HG02642 (cell line): ENCODE results near the gene SLC7A14.

Source experiments
- ATAC-seq: cut with Tn5 transposase; IDR thresholded peaks from one replicate; pipeline ENCODE4 v1.9.1; 2021; ENCODE audit warnings: mild to moderate bottlenecking; ENCODE audit not compliant: unreplicated experiment, poor library complexity

SLC7A14 gene

DNA sequence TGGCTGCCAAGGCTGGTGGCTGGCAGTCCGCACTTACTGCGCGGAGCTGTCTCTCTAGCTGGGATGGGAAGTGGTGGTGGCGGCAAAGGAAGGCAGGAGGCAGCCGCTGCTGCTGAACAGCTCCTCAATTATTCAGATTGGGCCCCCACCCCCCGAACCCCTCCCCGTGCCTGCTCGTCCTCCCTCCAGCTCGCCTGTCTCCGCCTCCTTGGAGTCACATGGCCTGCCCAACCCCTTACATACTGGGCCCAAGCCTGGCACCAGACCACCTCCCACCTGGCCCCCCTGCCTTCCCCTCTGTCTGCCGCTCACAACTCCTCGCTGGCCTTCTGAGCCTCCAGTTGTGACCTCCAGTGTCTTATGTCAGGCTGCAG lies at the start of gene SLC7A14:
Gene SLC7A14 (minus strand): TSS at position 139 of the 374 bp plus-strand sequence. CDS start 59,139 bp downstream, outside the sequence.
- ATAC-seq: no peak

DNA sequence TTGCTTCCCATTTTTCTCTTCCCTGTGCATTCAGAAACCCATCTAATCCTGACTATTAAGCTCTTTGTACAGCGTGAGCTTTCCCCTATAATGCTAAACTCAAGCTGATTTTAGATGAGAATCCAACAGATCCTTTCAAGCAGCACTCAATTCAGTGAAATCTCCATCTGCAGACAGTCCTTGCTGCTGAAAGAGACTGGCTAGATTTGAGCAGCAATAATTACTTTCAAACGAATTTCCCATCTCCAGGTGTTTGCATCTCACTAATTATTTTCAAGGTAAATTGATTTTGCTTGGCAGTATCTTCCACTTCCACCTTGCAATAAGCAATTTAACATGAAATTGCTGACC lies 49.5 kb upstream of the SLC7A14 start:
- ATAC-seq: no peak

- peak; percentile 79 for ATAC-seq
Measured at GRCh38 chr3:170634663-170635384, 48.9 kb upstream of the SLC7A14 start.

GRCh38 chr3:170633573-170633972 lies 47.7 kb upstream of the SLC7A14 start:
- no peak for ATAC-seq

DNA sequence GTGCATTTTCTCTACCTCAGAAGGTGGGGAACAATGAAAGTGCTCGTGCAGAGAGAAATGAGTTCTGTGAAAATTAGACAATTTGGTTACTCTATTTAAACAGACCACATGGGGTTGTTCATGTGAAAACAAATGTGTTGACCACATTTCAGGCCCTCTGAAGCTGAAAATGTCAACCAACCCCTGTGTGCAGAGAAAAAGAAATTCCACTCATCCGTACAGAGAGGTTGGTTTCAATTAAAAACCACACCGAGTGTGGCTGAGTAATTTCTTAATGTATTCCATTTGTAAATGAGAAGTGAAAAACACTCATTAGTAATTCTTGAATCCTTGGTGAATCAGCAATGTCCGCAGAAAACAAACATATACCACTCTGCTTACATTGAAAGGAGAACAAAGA lies 46.9 kb upstream of the SLC7A14 start:
- ATAC-seq: peak; percentile 80

DNA sequence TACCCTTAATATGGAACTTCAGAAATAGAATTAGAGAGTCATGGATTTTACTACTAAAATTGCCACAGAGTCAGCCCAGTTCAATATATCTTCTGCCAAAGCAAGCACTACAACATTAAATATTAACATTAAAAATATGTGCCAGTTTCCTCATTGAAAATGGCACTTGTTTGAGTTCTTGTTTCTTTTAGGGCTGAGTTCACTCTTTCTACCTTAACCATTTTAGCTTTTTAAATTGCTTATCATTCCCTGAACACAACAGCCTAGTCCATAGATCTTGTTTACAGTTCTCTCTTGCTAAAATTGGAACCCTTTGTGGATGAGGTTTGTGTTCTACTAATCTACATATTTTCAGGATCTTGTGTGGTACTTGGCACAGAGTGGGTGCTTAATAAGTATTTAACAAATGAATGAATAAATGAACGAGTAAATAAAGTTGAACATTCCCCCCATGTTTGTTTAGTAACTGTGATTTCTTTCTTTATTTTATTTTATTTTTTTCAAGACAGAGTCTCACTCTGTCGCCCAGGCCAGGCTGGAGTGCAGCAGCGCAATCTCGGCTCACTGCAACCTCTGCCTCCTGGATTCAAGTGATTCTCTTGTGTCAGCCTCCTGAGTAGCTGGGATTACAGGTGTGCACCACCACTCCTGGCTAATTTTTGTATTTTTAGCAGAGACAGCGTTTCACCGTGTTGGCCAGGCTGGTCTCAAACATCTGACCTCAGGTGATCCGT lies 46.0 kb upstream of the SLC7A14 start:
- no peak for ATAC-seq

DNA sequence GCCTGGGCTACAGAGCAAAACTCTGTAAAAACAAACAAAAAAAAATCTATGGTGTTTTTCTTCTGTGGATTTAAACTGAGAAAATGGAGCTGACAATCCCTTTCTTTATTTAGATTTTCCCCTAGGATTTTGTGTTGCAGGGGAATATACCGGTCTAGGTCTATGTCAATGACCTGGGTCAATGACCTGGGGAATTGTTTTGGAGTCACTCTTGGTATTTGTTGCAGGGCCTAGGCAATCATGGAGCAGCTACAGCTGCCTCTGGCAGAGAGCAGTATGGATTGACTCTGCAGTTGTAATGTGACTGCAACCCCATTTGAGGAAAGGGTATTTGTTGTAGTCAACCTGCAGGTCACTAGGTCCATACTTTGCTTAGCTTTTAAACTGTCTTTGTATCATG lies 37.6 kb upstream of the SLC7A14 start:
- no peak for ATAC-seq

GRCh38 chr3:170622369-170623159 lies 36.7 kb upstream of the SLC7A14 start:
- ATAC-seq: no peak

DNA sequence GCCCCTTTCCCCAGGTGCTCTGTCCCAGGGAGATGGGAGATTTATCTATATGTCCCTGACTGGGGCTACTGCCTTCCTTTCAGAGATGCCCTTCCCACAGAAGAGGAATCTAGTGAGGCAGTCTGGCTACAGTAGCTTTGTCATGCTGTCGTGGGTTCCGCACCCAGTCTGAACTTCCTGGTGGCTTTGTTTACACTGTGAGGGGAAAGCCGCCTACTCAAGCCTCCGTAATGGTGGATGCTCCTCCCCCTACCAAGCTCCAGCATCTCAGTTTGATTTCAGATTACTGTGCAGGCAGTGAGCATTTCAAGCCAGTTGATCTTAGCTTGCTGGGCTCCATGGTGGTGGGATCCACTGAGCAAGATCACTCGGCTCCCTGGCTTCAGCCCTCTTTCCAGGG lies 35.4 kb upstream of the SLC7A14 start:
- no peak for ATAC-seq

DNA sequence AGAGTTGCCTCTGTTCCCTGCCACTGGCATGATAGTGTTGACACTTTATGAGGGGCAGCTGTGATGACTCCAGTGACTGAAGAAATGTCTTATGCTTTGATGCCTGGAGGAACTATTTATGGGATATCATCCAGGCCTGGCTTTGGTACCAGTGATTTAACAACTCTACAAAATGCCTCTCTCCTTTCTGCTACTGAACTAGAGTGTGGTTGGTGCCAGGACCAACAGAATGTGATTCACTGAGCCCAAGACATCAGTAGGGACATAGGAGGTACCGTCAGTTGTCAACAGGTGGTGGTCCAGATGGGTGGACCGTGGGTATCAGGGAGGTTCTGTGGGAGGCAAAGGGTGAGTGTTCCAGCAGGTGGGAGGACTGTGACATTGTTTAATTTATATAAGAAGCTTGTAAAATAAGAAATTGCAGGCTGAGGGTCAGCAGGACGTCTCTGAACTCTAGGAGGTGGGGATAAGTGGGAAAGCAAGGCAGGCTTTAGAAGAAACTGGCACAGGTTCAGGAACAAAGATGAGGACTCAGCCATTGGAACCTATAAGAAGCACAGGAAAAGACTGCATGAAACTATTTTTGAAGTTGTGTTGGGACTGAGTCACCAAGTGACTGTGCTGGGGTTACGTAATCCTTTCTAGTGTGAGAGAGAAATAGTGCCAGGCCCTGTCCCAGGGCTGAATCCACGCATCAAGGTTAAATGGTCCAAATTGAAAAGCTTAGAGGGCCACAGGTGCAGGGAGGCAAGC lies 28.5 kb upstream of the SLC7A14 start:
- ATAC-seq: no peak

DNA sequence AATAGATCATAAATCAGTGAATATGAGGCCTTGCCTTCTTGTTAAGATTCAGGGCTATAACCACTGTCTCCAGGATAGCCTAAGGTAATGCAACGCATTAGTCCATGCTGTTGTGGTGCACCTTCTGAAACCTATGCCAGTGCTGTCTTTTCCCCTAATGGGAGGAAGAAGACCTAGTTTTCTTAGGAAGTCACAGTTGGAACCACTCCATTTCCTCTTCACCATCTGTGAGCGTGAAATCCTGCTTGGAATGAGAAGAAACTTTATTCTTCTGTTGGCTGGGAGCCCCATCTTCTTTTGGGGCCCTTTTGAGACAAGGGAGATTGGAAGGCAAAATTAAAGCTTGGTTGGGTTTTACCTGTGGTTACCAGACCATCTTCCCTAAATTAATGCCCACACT lies 25.9 kb upstream of the SLC7A14 start:
- no peak for ATAC-seq

DNA sequence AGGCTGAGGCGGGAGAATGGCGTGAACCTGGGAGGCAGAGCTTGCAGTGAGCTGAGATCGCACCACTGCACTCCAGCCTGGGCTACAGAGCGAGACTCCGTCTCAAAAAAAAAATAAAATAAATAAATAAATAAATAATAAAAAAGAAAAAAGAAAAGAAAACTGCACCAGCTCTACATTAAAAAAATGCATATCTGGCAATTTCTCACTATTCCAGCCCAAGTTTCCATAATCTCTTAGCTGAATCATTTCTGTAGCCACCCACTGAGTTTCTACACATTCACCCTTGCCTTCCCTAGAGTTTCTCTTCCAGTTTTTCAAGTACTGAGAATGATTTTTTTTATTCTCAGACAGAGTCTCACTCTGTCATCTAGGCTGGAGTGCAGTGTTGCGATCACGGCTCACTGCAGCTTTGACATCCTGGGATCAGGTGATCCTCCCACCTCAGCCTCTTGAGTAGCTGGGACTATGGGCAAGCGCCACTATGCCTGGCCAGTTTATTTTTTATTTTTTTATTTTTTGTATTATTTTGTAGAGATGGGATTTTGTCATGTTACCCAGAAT lies 24.5 kb upstream of the SLC7A14 start:
- ATAC-seq: no peak

DNA sequence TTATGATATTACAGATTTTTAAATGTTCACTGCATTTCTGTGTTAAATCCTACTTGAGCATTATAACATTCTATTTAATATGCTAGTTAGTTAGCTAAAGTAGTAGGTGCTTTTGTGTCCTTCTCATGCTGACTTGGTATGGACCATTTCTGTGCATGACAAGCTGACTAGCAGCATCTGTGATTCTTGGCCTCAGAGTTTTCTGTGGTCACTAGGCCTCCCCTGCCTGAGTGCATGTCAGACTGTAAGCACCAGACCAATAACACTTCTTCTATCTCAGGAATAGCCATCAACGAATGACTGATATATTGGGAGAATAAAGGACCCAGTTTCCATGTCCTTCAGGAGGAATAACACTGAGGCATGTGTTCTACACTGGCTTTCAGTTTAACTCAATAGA lies 22.6 kb upstream of the SLC7A14 start:
- ATAC-seq: no peak

DNA sequence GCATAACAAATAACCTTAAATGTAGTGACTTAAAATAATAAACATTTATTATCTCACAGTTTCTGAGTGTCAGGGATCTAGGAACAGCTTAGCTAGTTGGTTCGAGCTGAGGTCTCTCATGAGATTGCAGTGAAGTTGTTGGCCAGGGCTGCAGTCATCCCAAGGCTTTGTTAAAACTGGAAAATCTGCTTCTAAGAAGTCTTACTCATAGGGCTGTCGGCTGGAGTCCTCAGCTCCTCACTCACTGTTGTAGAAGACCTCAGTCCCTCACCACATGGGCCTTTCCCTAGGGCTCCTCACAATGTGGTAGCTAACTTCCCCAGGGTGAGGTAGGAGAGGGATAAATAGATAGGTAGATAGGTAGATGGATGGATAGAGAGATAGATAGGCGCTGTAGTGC lies 20.8 kb upstream of the SLC7A14 start:
- no peak for ATAC-seq

DNA sequence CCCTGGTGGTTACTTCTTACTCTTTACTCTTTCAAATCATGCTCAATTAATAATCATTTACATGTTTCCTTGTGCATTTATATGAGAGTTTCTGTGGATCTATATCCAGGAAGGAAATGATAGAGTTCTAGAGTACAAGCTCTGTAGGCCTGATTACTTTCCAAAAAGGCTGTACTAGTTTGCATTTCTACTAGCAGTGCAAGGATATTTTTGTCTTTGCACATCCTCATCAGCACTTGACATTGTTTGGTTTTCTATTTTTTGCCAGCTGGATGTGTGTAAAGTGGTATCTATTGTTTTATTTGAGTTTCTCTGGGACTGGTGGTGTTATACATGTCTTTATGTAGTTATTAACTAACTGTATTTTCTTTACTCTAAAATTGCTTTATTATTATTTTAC lies 19.6 kb upstream of the SLC7A14 start:
- no peak for ATAC-seq

GRCh38 chr3:170603770-170604510 lies 18.1 kb upstream of the SLC7A14 start:
- no peak for ATAC-seq

DNA sequence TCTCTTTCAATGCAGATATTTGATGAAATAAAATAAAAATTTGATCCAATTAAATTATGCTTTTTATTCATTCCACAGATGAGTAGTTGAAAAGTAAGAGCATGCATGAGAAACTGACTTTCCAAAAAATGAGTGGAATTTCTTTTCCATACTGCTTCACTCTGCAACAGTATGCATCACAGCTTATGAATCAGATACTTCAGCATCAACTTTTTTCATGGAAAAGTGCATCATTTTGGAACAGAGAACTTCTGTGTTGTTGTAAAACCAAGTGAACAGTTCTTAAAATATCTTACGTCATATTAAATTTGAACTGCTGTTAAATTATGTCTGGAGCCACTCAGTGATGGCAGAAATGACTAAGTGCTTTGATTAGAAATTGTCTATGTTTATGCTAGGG lies 16.7 kb upstream of the SLC7A14 start:
- no peak for ATAC-seq

DNA sequence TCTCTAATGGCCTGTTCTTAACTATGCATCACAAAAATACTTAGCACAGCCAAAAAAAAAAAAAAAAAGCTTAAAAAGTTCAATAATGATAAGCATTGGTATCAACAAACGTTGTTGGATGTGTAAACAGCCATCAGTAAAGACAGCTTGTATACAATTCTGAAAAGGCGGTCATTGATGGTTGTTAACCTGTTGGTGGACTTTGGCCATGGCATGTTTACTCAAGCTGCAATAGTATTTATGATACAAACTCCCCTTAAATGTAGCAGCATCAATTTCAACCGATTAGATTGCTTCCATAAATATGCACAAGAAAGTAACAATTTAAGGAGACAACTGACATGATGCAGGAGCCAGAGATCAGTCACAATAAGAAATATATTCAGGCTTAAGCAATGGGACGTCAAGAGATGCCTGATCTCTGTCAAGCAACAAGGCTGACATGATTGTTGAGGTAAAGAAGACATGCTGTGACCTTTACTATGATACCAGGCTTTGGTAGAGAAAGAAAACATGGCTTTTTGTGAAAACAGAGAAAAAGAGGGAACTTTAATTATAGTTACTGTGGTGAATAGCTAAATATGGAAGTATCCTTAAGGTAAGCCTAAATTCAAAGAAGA lies 14.2 kb upstream of the SLC7A14 start:
- no peak for ATAC-seq

- ATAC-seq: no peak
Measured at GRCh38 chr3:170599091-170599490, 13.2 kb upstream of the SLC7A14 start.
